Fibroblast of pulmonary artery (primary cell): ENCODE results near the gene MALRD1.
A peak's percentile ranks its signal among the peaks of the same experiment; 100 is the strongest.

Experiments
- DNase-seq: peaks from one replicate; pipeline ENCODE4 v3.0.0-alpha.2; 2010; ENCODE audit warnings: low read depth
- H3K4me3 ChIP-seq: replicated peaks from 2 replicates; pipeline ENCODE4 v1.5.1; 2011; ENCODE audit warnings: low read depth, mild to moderate bottlenecking, control low read depth, low read length, moderate library complexity
- CTCF ChIP-seq: IDR thresholded peaks from 2 replicates; pipeline ENCODE4 v1.5.1; 2011; ENCODE audit warnings: mild to moderate bottlenecking, control low read depth, low read length, inconsistent platforms; ENCODE audit errors: missing control alignments

MALRD1 gene

GRCh38 chr10:19048489-19048888, at the start of gene MALRD1:
TSS of gene MALRD1 (plus strand) at chr10:19048801. CDS start at chr10:19048939, 138 bp downstream.
- TF ChIP-seq CTCF: no peak
- DNase-seq: no peak
- H3K4me3 ChIP-seq: no peak within 1 kb of the TSS

GRCh38 chr10:19003341-19003740, 45.3 kb upstream of the MALRD1 start:
- TF ChIP-seq CTCF: no peak
- DNase-seq: peak; percentile 26
- H3K4me3 ChIP-seq: no peak overlapping the region

- DNase-seq: no peak
- TF ChIP-seq CTCF: no peak
- H3K4me3 ChIP-seq: no peak overlapping the region
Observed at GRCh38 chr10:19012111-19012510, 36.5 kb upstream of the MALRD1 start.

- TF ChIP-seq CTCF: no peak
- DNase-seq: peak; percentile 56
- H3K4me3 ChIP-seq: no peak overlapping the region
Observed at GRCh38 chr10:19014034-19014433, 34.6 kb upstream of the MALRD1 start.

GRCh38 chr10:19014498-19014897, 34.1 kb upstream of the MALRD1 start:
- no peak overlapping the region for H3K4me3 ChIP-seq
- no peak for DNase-seq
- TF ChIP-seq CTCF: no peak

- TF ChIP-seq CTCF: no peak
- no peak overlapping the region for H3K4me3 ChIP-seq
- no peak for DNase-seq
Observed at GRCh38 chr10:19017116-19017890, 31.3 kb upstream of the MALRD1 start.

- no peak for DNase-seq
- no peak overlapping the region for H3K4me3 ChIP-seq
- TF ChIP-seq CTCF: no peak
Observed at GRCh38 chr10:19021162-19021561, 27.4 kb upstream of the MALRD1 start.
